Mesendoderm (in vitro differentiated cells): Measurements from ENCODE around the gene MUSK.
"Not testable (repeated sequence)": the region's sequence is repeated elsewhere in the genome, so short reads cannot be mapped to it uniquely, and the experiment has no call there.

Source experiments
- DNase-seq: peaks from one replicate; pipeline ENCODE4 v3.0.0; 2013
- H2AK5ac ChIP-seq: 2 replicates; pipeline ENCODE4 v1.6.1; 2013; ENCODE audit warnings: low read length, inconsistent platforms
- H2BK120ac ChIP-seq: 2 replicates; pipeline ENCODE4 v1.6.1; 2013; ENCODE audit warnings: low read depth, mild to moderate bottlenecking, low read length, moderate library complexity, mixed read lengths
- H2BK15ac ChIP-seq: replicated peaks from 2 replicates; pipeline ENCODE4 v1.6.1; 2013; ENCODE audit warnings: low read depth, mild to moderate bottlenecking, moderate library complexity
- H2BK5ac ChIP-seq: 2 replicates; pipeline ENCODE4 v1.6.1; 2013; ENCODE audit warnings: low read length, inconsistent platforms
- H3K18ac ChIP-seq: 2 replicates; pipeline ENCODE4 v1.6.1; 2013; ENCODE audit warnings: mild to moderate bottlenecking, low read length, mixed read lengths
- H3K23ac ChIP-seq: one replicate; pipeline ENCODE4 v1.6.1; 2013; ENCODE audit warnings: low read length
- H3K27ac ChIP-seq: 2 replicates; pipeline ENCODE4 v1.5.1; 2013; ENCODE audit warnings: low read depth, mild to moderate bottlenecking, inconsistent platforms, low read length, moderate library complexity
- H3K27me3 ChIP-seq: 2 replicates; pipeline ENCODE4 v1.6.1; 2013; ENCODE audit warnings: low read length, control low read depth, mild to moderate bottlenecking, inconsistent platforms; ENCODE audit not compliant: insufficient read depth, poor library complexity
- H3K36me3 ChIP-seq: 2 replicates; pipeline ENCODE4 v1.6.1; 2013; ENCODE audit warnings: low read length, inconsistent platforms; ENCODE audit not compliant: control insufficient read depth, insufficient read depth
- H3K4ac ChIP-seq: one replicate; pipeline ENCODE4 v1.6.1; 2013; ENCODE audit warnings: low read depth, mild to moderate bottlenecking, low read length, moderate library complexity
- H3K4me1 ChIP-seq: 2 replicates; pipeline ENCODE4 v1.6.1; 2013; ENCODE audit warnings: low read depth, low read length, inconsistent platforms; ENCODE audit not compliant: control insufficient read depth
- H3K4me2 ChIP-seq: 2 replicates; pipeline ENCODE4 v1.6.1; 2013; ENCODE audit warnings: low read length
- H3K4me3 ChIP-seq: 2 replicates; pipeline ENCODE4 v1.5.1; 2013; ENCODE audit warnings: mild to moderate bottlenecking, low read length
- H3K56ac ChIP-seq: one replicate; pipeline ENCODE4 v1.6.1; 2013; ENCODE audit warnings: low read length
- H3K79me1 ChIP-seq: 2 replicates; pipeline ENCODE4 v1.6.1; 2013; ENCODE audit warnings: low read length, inconsistent platforms
- H3K79me2 ChIP-seq: 2 replicates; pipeline ENCODE4 v1.6.1; 2013; ENCODE audit warnings: mild to moderate bottlenecking, low read length; ENCODE audit not compliant: control insufficient read depth, insufficient read depth
- H3K9ac ChIP-seq: 2 replicates; pipeline ENCODE4 v1.6.1; 2013; ENCODE audit warnings: low read length, inconsistent platforms
- H4K5ac ChIP-seq: one replicate; pipeline ENCODE4 v1.6.1; 2013; ENCODE audit warnings: low read length
- H4K8ac ChIP-seq: one replicate; pipeline ENCODE4 v1.6.1; 2013; ENCODE audit warnings: low read depth, mild to moderate bottlenecking, control low read depth, low read length, moderate library complexity
- WGBS: extraction: QIAGEN DNeasy Blood & Tissue Kit; methylation state at CpG from one replicate; pipeline ENCODE4 v1.1.7; 2013; ENCODE audit warnings: low lambda C conversion rate, missing lambda C conversion rate; ENCODE audit not compliant: insufficient coverage; ENCODE audit errors: extremely low coverage; 5-methylcytosine and 5-hydroxymethylcytosine counted together

The MUSK gene

DNA sequence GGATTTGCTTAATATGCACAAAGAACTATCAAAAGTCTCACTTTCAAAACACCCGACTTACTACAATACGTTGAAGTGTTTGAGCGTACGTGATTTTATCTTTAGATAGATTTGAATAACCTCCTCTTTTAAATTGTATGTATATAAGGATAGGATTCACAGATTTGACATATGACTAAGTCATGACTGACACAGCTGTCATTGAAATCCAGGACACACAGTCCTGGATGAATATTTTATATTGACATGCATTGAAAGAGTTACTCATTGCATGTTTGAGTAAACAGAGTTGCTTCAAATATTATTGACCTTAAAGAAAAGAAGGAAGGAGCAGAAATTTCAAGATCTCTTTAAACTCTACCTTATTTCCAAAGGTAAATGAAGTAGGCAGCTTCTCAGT lies 3.3 kb downstream of the MUSK start:
- no peak overlapping the region for H3K23ac ChIP-seq
- no peak overlapping the region for H2AK5ac ChIP-seq
- H3K36me3 ChIP-seq = no peaks in the 10 kb centered on the region
- H3K4me1 ChIP-seq = no peaks in the 10 kb centered on the region
- H3K18ac ChIP-seq = no peak overlapping the region
- no peak overlapping the region for H4K8ac ChIP-seq
- no peak for DNase-seq
- no peak overlapping the region for H2BK15ac ChIP-seq
- no CpG with 5 or more reads among the region's 4 CpGs for WGBS
- H3K56ac ChIP-seq = no peak overlapping the region
- no peak overlapping the region for H3K4ac ChIP-seq
- no peaks in the 10 kb centered on the region for H3K79me2 ChIP-seq
- no peaks in the 10 kb centered on the region for H3K79me1 ChIP-seq
- no peak overlapping the region for H3K4me2 ChIP-seq
- H3K27me3 ChIP-seq = no peaks in the 10 kb centered on the region
- no peak overlapping the region for H3K9ac ChIP-seq
- H2BK5ac ChIP-seq = no peak overlapping the region
- H4K5ac ChIP-seq = no peak overlapping the region
- no peak overlapping the region for H2BK120ac ChIP-seq
- no peak overlapping the region for H3K27ac ChIP-seq
- H3K4me3 ChIP-seq = no peak overlapping the region

DNA sequence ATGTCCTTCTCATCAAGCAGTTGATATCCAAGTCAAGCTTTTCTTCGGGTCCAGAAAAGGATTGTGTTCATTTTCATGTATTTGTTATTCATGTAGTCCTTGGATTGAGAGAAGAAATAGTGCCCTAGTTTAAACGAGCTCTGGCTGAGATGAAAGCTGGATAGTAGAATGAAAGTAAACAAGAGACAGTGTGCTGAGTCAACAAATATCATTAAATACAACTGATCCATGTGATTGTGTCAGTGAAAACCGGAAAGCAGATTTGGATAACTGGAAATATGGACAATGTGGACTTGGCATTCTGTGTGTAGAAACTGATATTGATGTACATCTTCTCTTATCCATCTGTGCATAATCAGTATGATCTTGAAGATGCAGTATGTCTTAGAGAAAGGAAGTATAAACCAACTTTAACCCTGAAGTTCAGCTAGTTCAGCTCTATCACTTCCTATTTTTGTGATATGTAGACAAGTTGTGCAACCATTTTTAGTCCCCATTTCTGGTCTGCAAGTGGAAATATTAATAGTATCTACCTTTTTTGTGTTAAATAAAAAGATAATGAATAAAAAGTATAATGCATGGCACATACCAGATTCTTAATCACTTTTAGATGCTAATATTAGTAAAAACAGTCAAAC lies 4.4 kb downstream of the MUSK start:
- no peak overlapping the region for H2BK5ac ChIP-seq
- H3K18ac ChIP-seq = no peak overlapping the region
- no peak overlapping the region for H3K9ac ChIP-seq
- no peak overlapping the region for H4K5ac ChIP-seq
- no peak overlapping the region for H2AK5ac ChIP-seq
- no peaks in the 10 kb centered on the region for H3K4me1 ChIP-seq
- H3K79me1 ChIP-seq = no peaks in the 10 kb centered on the region
- H3K4me3 ChIP-seq = no peak overlapping the region
- no peaks in the 10 kb centered on the region for H3K27me3 ChIP-seq
- no peak overlapping the region for H3K4me2 ChIP-seq
- H4K8ac ChIP-seq = no peak overlapping the region
- H3K79me2 ChIP-seq = no peaks in the 10 kb centered on the region
- no peak overlapping the region for H3K23ac ChIP-seq
- WGBS = no CpG with 5 or more reads among the region's 3 CpGs
- no peak overlapping the region for H3K27ac ChIP-seq
- no peak overlapping the region for H3K56ac ChIP-seq
- H3K36me3 ChIP-seq = no peaks in the 10 kb centered on the region
- H2BK120ac ChIP-seq = no peak overlapping the region
- H2BK15ac ChIP-seq = no peak overlapping the region
- no peak for DNase-seq
- H3K4ac ChIP-seq = no peak overlapping the region

DNA sequence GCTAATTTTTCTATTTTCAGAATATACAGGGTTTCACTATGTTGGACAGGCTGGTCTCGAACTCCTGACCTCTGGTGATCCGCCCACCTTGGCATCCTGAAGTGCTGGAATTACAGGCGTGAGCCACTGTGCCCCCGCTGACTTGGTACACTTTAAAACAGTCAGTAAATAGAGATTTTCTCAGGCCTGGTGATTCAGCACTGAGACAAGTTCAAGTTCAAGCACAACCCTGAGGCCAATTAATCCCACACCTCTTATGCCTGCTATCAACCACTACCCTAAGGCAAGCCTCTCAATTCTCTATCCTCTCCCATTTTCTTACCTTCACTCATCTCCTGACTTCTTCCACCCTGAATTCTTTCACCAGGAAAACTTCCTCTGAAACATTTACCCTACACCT lies 18.9 kb downstream of the MUSK start:
- peak; percentile 7 for DNase-seq
- no peak overlapping the region for H2BK15ac ChIP-seq
- H3K27ac ChIP-seq = no peak overlapping the region
- H3K79me2 ChIP-seq = no peaks in the 10 kb centered on the region
- H3K18ac ChIP-seq = no peak overlapping the region
- H3K4me1 ChIP-seq = no peaks in the 10 kb centered on the region
- no peaks in the 10 kb centered on the region for H3K36me3 ChIP-seq
- H3K56ac ChIP-seq = no peak overlapping the region
- H3K4ac ChIP-seq = no peak overlapping the region
- no peak overlapping the region for H3K9ac ChIP-seq
- H4K5ac ChIP-seq = no peak overlapping the region
- no peak overlapping the region for H4K8ac ChIP-seq
- H2AK5ac ChIP-seq = no peak overlapping the region
- no peak overlapping the region for H2BK120ac ChIP-seq
- H3K23ac ChIP-seq = no peak overlapping the region
- no peaks in the 10 kb centered on the region for H3K27me3 ChIP-seq
- H3K4me2 ChIP-seq = no peak overlapping the region
- no peaks in the 10 kb centered on the region for H3K79me1 ChIP-seq
- H2BK5ac ChIP-seq = no peak overlapping the region
- H3K4me3 ChIP-seq = no peak overlapping the region
- WGBS = no CpG with 5 or more reads among the region's 4 CpGs

DNA sequence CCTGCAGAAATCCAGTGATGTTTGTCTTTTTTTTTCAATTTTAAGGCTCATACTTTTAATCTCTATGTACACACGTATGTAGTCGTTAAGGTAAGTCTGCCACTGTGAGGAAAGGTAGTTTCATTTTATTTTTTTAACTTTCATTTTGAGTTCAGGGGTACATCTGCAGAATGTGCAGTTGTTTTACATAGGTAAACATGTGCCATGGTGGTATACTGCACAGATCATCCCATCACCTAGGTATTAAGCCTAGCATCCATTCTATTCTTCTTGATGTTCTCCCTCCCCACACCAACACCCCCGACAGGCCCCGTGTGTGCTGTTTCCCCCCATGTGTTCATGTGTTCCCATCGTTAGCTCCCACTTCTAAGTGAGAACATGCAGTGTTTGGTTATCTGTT lies 19.7 kb downstream of the MUSK start:
- no peaks in the 10 kb centered on the region for H3K79me1 ChIP-seq
- no peak overlapping the region for H3K4me3 ChIP-seq
- no peaks in the 10 kb centered on the region for H3K36me3 ChIP-seq
- no peak overlapping the region for H3K27ac ChIP-seq
- H3K27me3 ChIP-seq = no peaks in the 10 kb centered on the region
- peak; percentile 5 for DNase-seq
- no peak overlapping the region for H3K18ac ChIP-seq
- H3K4ac ChIP-seq = no peak overlapping the region
- H3K4me1 ChIP-seq = no peaks in the 10 kb centered on the region
- no peak overlapping the region for H2BK15ac ChIP-seq
- no CpG with 5 or more reads among the region's 5 CpGs for WGBS
- no peak overlapping the region for H2AK5ac ChIP-seq
- H2BK120ac ChIP-seq = no peak overlapping the region
- no peak overlapping the region for H4K5ac ChIP-seq
- H3K23ac ChIP-seq = no peak overlapping the region
- no peaks in the 10 kb centered on the region for H3K79me2 ChIP-seq
- H3K9ac ChIP-seq = no peak overlapping the region
- no peak overlapping the region for H3K56ac ChIP-seq
- H4K8ac ChIP-seq = no peak overlapping the region
- no peak overlapping the region for H2BK5ac ChIP-seq
- no peak overlapping the region for H3K4me2 ChIP-seq

DNA sequence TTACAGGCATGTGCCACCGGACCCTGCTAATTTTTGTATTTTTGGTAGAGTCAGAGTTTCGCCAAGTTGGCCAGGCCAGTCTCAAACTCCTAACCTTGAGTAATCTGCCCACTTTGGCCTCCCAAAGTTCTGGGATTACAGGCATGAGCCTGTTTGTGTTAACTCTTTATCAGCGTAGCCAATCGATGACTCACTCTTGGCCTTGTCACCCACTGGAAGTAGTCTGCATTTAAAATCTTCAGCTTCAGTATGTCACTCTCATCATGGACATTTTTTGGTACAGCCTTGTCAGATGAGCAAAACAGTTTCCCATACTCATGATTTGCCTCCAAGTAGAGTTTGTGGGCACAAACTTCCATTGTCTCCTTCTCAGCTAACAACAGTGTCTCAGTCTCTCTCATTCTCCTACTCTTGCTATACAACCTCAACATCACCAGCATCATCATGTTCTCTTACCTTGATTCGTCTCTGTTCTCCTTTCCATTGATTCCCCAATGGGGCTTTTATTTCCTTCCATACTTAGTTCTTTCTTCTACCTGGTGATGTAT lies 22.5 kb downstream of the MUSK start:
- H3K4me3 ChIP-seq = no peak overlapping the region
- no peaks in the 10 kb centered on the region for H3K27me3 ChIP-seq
- no peak overlapping the region for H3K56ac ChIP-seq
- no peak overlapping the region for H3K4ac ChIP-seq
- H3K36me3 ChIP-seq = no peaks in the 10 kb centered on the region
- H3K23ac ChIP-seq = no peak overlapping the region
- no peak overlapping the region for H2BK5ac ChIP-seq
- no peak overlapping the region for H3K4me2 ChIP-seq
- H2BK120ac ChIP-seq = no peak overlapping the region
- no peak overlapping the region for H4K5ac ChIP-seq
- H3K79me1 ChIP-seq = no peaks in the 10 kb centered on the region
- H2BK15ac ChIP-seq = no peak overlapping the region
- WGBS = no CpG with 5 or more reads among the region's 5 CpGs
- no peak overlapping the region for H3K9ac ChIP-seq
- H4K8ac ChIP-seq = no peak overlapping the region
- H3K4me1 ChIP-seq = no peaks in the 10 kb centered on the region
- H3K27ac ChIP-seq = no peak overlapping the region
- no peak overlapping the region for H3K18ac ChIP-seq
- peak; percentile 41 for DNase-seq
- H3K79me2 ChIP-seq = no peaks in the 10 kb centered on the region
- no peak overlapping the region for H2AK5ac ChIP-seq

DNA sequence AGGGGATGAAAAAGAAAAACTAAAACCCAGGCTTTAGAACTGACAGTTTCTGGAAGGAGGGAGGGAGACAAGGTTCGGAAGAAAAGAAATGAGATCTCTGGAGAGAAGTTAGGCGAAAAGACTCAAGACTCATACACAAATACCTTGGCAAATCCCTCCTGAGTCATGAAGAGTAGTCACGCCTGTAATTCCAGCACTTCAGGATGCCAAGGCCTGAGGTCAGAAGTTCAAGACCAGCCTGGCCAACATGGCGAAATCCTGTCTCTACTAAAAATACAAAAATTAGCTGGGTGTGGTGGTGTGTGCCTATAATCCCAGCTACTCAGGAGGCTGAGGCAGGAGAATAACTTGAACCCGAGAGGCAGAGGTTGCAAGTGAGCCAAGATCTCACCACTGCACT lies 27.3 kb downstream of the MUSK start:
- H3K56ac ChIP-seq, H3K79me2 ChIP-seq, H3K9ac ChIP-seq, H2BK15ac ChIP-seq, H2BK120ac ChIP-seq, H3K36me3 ChIP-seq, H3K79me1 ChIP-seq, H2AK5ac ChIP-seq, H3K18ac ChIP-seq, H3K4me1 ChIP-seq, H3K27me3 ChIP-seq, H2BK5ac ChIP-seq, H3K23ac ChIP-seq, H4K5ac ChIP-seq, H3K4ac ChIP-seq, H3K4me2 ChIP-seq, H3K4me3 ChIP-seq, H4K8ac ChIP-seq, H3K27ac ChIP-seq, DNase-seq: not testable (repeated sequence)
- no CpG with 5 or more reads among the region's 5 CpGs for WGBS
